SK-N-SH (cell line): ENCODE data around the gene ITIH5. TPM values are rescaled to one million over a fixed set of nuclear protein-coding genes. Genes with fewer than 3 reads are reported as not detected.

Experiments used
- CTCF ChIA-PET: fragments of 300-600, 350-600 bp; formaldehyde crosslinking; extraction: SDS; loops from one replicate; lab custom pipeline; 2021; lab: Yijun Ruan, JAX
- POLR2A ChIA-PET: fragments of 350-600 bp; sonication (Branson Sonifier 250); formaldehyde crosslinking; extraction: SDS; loops from one replicate; lab custom pipeline; 2020; ENCODE audit warnings: antibody characterized with exemption, inconsistent platforms; lab: Yijun Ruan, JAX
- DNase-seq: peaks from one replicate; pipeline ENCODE4 v3.0.0; 2012
- H2AFZ ChIP-seq: fragments of 200-600 bp; sonication (generic); 2 replicates; pipeline ENCODE4 v1.8.1; 2016; ENCODE audit warnings: antibody characterized with exemption, mild to moderate bottlenecking, low read depth
- H3F3A ChIP-seq: fragments of 200-600 bp; sonication (generic); replicated peaks from 2 replicates; pipeline ENCODE3; 2016; ENCODE audit warnings: antibody characterized with exemption, mild to moderate bottlenecking; ENCODE audit not compliant: insufficient read depth
- H3K27ac ChIP-seq, 2 experiments: fragments of 200-500 bp in 1 of 2; fragments of 200-600 bp in 1 of 2; sonication (Bioruptor generic) in 1 of 2; sonication (generic), shearing (Covaris generic) in 1 of 2; 2 replicates each; pipeline versions ENCODE4 v1.5.1 to v1.6.1; 2014 to 2016; ENCODE audit warnings: low read depth in 2 of 2, inconsistent platforms in 1 of 2, low read length in 1 of 2, mild to moderate bottlenecking in 1 of 2, mixed read lengths in 1 of 2
- H3K27me3 ChIP-seq: fragments of 200-600 bp; sonication (generic), shearing (Covaris generic); 2 replicates; pipeline ENCODE4 v1.6.1; 2016; ENCODE audit warnings: mixed run types; ENCODE audit not compliant: insufficient read depth
- H3K36me3 ChIP-seq, 2 experiments: fragments of 200-500 bp in 1 of 2; fragments of 200-600 bp in 1 of 2; sonication (Bioruptor generic) in 1 of 2; sonication (generic) in 1 of 2; replicated peaks in 1 of 2; 2 replicates each; pipeline versions ENCODE3 to v1.5.1; 2014 to 2016; ENCODE audit warnings: low read length in 1 of 2, mild to moderate bottlenecking in 1 of 2; ENCODE audit not compliant: insufficient read depth in 2 of 2, control insufficient read depth in 1 of 2
- H3K4me1 ChIP-seq, 2 experiments: fragments of 200-500 bp in 1 of 2; fragments of 200-600 bp in 1 of 2; sonication (Bioruptor generic) in 1 of 2; sonication (generic), shearing (Covaris generic) in 1 of 2; 2 replicates each; pipeline versions ENCODE4 v1.5.1 to v1.6.1; 2014 to 2016; ENCODE audit warnings: low read depth in 1 of 2, low read length in 1 of 2, mixed run types in 1 of 2; ENCODE audit not compliant: insufficient read depth in 2 of 2, control insufficient read depth in 1 of 2
- H3K4me2 ChIP-seq: fragments of 200-600 bp; sonication (generic), shearing (Covaris generic); 2 replicates; pipeline ENCODE4 v1.6.1; 2017; ENCODE audit warnings: mixed run types
- H3K4me3 ChIP-seq, 2 experiments: fragments of 200-500 bp in 1 of 2; fragments of 200-600 bp in 1 of 2; sonication (Bioruptor generic) in 1 of 2; sonication (generic), shearing (Covaris generic) in 1 of 2; 2 replicates each; pipeline versions ENCODE4 v1.5.1 to v1.8.1; 2014 to 2016; ENCODE audit warnings: low read depth in 2 of 2, inconsistent platforms in 1 of 2, low read length in 1 of 2, mild to moderate bottlenecking in 1 of 2, mixed read lengths in 1 of 2, moderate library complexity in 1 of 2
- H3K79me2 ChIP-seq: fragments of 200-600 bp; sonication (generic); 2 replicates; pipeline ENCODE4 v1.8.1; 2017; ENCODE audit warnings: mild to moderate bottlenecking; ENCODE audit not compliant: insufficient read depth
- H3K9ac ChIP-seq: fragments of 200-600 bp; sonication (generic); 2 replicates; pipeline ENCODE4 v1.6.1; 2017; ENCODE audit warnings: mixed run types
- H3K9me2 ChIP-seq: fragments of 200-600 bp; sonication (generic); 2 replicates; pipeline ENCODE4 v1.6.1; 2017; ENCODE audit warnings: mixed run types
- H3K9me3 ChIP-seq: fragments of 200-600 bp; sonication (generic); 2 replicates; pipeline ENCODE4 v1.6.1; 2017; ENCODE audit warnings: mixed run types, mild to moderate bottlenecking, moderate library complexity
- H4K20me1 ChIP-seq: fragments of 200-600 bp; sonication (generic); 2 replicates; pipeline ENCODE4 v1.6.1; 2017; ENCODE audit warnings: mild to moderate bottlenecking, mixed run types; ENCODE audit not compliant: insufficient read depth
- CHD2 ChIP-seq: fragments of 150-350 bp; IDR thresholded peaks from 2 replicates; pipeline ENCODE4 v1.6.1; 2018; ENCODE audit warnings: low read length; ENCODE audit not compliant: partially characterized antibody
- FOXJ3 ChIP-seq: sonication (generic); formaldehyde crosslinking; IDR thresholded peaks from 2 replicates; pipeline ENCODE4 v1.5.1; 2020; ENCODE audit warnings: mild to moderate bottlenecking, missing genetic modification reagents
- JUND ChIP-seq: IDR thresholded peaks from 2 replicates; pipeline ENCODE4 v1.4.0; 2012
- NFIC ChIP-seq: IDR thresholded peaks from 2 replicates; pipeline ENCODE4 v1.4.0; 2012; ENCODE audit warnings: borderline replicate concordance
- POLR2AphosphoS5 ChIP-seq: IDR thresholded peaks from 2 replicates; pipeline ENCODE4 v1.6.1; 2012; ENCODE audit warnings: low read depth, low read length
- RAD21 ChIP-seq: IDR thresholded peaks from 2 replicates; pipeline ENCODE4 v1.6.1; 2012; ENCODE audit warnings: mild to moderate bottlenecking, low read length
- RCOR1 ChIP-seq: fragments of 150-350 bp; IDR thresholded peaks from 2 replicates; pipeline ENCODE4 v1.6.1; 2017; ENCODE audit warnings: antibody characterized with exemption, low read length
- RXRA ChIP-seq: IDR thresholded peaks from 2 replicates; pipeline ENCODE4 v1.4.0; 2012; ENCODE audit warnings: low read depth, mild to moderate bottlenecking, borderline replicate concordance
- SIN3A ChIP-seq: IDR thresholded peaks from 2 replicates; pipeline ENCODE4 v1.6.1; 2012; ENCODE audit warnings: low read depth, mild to moderate bottlenecking, low read length, moderate library complexity, borderline replicate concordance
- TEAD4 ChIP-seq: IDR thresholded peaks from 2 replicates; pipeline ENCODE4 v1.4.0; 2012; ENCODE audit warnings: mild to moderate bottlenecking, borderline replicate concordance; ENCODE audit not compliant: insufficient read depth
- WGBS: methylation state at CpG from one replicate; pipeline ENCODE4 v1.1.6; 2017; ENCODE audit warnings: low lambda C conversion rate; 5-methylcytosine and 5-hydroxymethylcytosine counted together
- polyA plus RNA-seq, 3 experiments: library from polyadenylated mRNA; depleted of rRNA; stranded (reverse); fragments of >200 nt; gene quantifications; 2 replicates each; pipeline ENCODE4 v1.2.3, GENCODE V29; 2012
- TF ChIP-seq, protein P1 (sequence below): IDR thresholded peaks from 2 replicates; pipeline ENCODE4 v1.6.1; 2012; ENCODE audit warnings: mild to moderate bottlenecking, low read depth, low read length, moderate library complexity
- TF ChIP-seq, protein P2 (sequence below): IDR thresholded peaks from 2 replicates; pipeline ENCODE4 v1.4.0; 2012; ENCODE audit warnings: low read depth, borderline replicate concordance
- TF ChIP-seq, protein P3 (sequence below): IDR thresholded peaks from 2 replicates; pipeline ENCODE4; 2012
- TF ChIP-seq, protein P4 (sequence below): IDR thresholded peaks from 2 replicates; pipeline ENCODE4 v1.4.0; 2012; ENCODE audit warnings: low read depth
- TF ChIP-seq, protein P5 (sequence below): fragments of 200-600 bp; sonication (generic); IDR thresholded peaks from 2 replicates; pipeline ENCODE4 v1.6.1; 2017; ENCODE audit warnings: antibody characterized with exemption, mild to moderate bottlenecking, moderate library complexity
- TF ChIP-seq, protein P6 (sequence below): IDR thresholded peaks from 2 replicates; pipeline ENCODE4 v1.4.0; 2012; ENCODE audit warnings: low read depth, borderline replicate concordance
- TF ChIP-seq, protein P7 (sequence below): fragments of 150-350 bp; IDR thresholded peaks from 2 replicates; pipeline ENCODE4 v1.6.1; 2016; ENCODE audit warnings: mild to moderate bottlenecking, low read depth, low read length

The ITIH5 gene
- polyA plus RNA-seq, 1 of the 3 experiments (the other 2 are of a cell fraction): 0.07 TPM

DNA sequence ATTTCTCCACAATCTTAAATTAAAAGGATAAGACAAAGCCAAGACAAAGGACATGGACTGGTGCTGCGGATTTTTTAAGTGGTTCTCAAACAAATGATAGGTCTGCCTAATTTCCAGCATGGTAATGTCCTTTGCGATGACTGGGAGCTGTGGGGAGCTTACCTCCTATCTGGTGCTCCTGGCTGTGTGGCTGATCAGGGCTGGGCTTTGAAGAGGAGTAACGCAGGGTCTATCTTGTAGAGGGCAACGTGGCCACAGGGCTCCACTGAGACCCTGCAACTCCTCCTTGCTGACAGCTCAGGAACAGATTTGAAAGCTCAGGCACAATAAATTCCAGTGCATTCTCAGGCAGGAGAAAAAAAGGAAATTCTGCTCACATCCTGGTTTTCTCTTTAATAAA lies 152.8 kb downstream of the ITIH5 start:
- H3K9ac ChIP-seq: no peak overlapping the region
- WGBS: 19% methylated on average over 4 of the region's 4 CpGs
- H2AFZ ChIP-seq: no peak overlapping the region
- H3K36me3 ChIP-seq: no peaks in the 10 kb centered on the region
- DNase-seq: no peak
- no peaks in the 10 kb centered on the region for H3K9me2 ChIP-seq
- H3K4me3 ChIP-seq: no peak overlapping the region
- H3K4me1 ChIP-seq: peaks cover 0 to 3% of the 10 kb centered on the region in 2 experiments; a peak in 2 of 4 replicates
- H3K4me2 ChIP-seq: no peak overlapping the region
- no peaks in the 10 kb centered on the region for H3K9me3 ChIP-seq
- no peaks in the 10 kb centered on the region for H3K79me2 ChIP-seq
- POLR2A ChIA-PET: no interaction called here
- H3K27me3 ChIP-seq: no peaks in the 10 kb centered on the region; the same call in 1 of the 2 replicates
- no peaks in the 10 kb centered on the region for H4K20me1 ChIP-seq
- no peak overlapping the region for H3K27ac ChIP-seq
- CTCF ChIA-PET: interaction anchor here (0.7 to 2.8 kb wide), 3 partner anchors 10 to 173 kb away, joined by 3 to 12 read pairs (median 6); no protein-coding TSS in a partner anchor
- TF ChIP-seq JUND (no peak), FOXJ3 (CRISPR knock-in tag) (no peak), RCOR1 (no peak), CHD2 (no peak), POLR2AphosphoS5 (no peak)
- TF ChIP-seq, protein P1, sequence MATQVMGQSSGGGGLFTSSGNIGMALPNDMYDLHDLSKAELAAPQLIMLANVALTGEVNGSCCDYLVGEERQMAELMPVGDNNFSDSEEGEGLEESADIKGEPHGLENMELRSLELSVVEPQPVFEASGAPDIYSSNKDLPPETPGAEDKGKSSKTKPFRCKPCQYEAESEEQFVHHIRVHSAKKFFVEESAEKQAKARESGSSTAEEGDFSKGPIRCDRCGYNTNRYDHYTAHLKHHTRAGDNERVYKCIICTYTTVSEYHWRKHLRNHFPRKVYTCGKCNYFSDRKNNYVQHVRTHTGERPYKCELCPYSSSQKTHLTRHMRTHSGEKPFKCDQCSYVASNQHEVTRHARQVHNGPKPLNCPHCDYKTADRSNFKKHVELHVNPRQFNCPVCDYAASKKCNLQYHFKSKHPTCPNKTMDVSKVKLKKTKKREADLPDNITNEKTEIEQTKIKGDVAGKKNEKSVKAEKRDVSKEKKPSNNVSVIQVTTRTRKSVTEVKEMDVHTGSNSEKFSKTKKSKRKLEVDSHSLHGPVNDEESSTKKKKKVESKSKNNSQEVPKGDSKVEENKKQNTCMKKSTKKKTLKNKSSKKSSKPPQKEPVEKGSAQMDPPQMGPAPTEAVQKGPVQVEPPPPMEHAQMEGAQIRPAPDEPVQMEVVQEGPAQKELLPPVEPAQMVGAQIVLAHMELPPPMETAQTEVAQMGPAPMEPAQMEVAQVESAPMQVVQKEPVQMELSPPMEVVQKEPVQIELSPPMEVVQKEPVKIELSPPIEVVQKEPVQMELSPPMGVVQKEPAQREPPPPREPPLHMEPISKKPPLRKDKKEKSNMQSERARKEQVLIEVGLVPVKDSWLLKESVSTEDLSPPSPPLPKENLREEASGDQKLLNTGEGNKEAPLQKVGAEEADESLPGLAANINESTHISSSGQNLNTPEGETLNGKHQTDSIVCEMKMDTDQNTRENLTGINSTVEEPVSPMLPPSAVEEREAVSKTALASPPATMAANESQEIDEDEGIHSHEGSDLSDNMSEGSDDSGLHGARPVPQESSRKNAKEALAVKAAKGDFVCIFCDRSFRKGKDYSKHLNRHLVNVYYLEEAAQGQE: no peak
- TF ChIP-seq, protein P2, sequence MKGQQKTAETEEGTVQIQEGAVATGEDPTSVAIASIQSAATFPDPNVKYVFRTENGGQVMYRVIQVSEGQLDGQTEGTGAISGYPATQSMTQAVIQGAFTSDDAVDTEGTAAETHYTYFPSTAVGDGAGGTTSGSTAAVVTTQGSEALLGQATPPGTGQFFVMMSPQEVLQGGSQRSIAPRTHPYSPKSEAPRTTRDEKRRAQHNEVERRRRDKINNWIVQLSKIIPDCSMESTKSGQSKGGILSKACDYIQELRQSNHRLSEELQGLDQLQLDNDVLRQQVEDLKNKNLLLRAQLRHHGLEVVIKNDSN: no peak
- H3F3A ChIP-seq: no peaks in the 10 kb centered on the region

DNA sequence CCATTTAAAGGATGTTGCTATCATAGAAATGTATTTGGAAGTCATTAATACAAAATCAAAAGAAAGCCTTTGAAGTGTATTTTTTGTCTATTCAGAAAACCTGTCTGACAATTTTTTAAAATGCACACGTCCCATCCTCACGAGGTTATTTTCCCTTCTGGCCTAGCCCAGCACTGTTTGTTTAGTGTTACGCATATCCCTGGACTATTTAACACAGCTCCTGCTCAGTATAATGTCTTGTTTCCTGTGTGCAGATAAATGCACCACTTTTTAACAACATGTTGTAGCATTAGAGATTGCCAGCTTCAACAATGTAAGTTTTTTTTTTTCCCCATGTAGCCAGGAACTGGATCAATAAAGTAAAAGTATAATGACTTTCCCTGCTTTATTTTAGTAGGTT lies 153.3 kb downstream of the ITIH5 start:
- WGBS: 45% methylated on average over 3 of the region's 3 CpGs
- ChIA-PET POLR2A (no interaction called here), CTCF (interaction anchor here (2.8 kb wide), 1 partner anchor 174 kb away, joined by 12 read pairs; no protein-coding TSS in a partner anchor)
- TF ChIP-seq, protein P3, sequence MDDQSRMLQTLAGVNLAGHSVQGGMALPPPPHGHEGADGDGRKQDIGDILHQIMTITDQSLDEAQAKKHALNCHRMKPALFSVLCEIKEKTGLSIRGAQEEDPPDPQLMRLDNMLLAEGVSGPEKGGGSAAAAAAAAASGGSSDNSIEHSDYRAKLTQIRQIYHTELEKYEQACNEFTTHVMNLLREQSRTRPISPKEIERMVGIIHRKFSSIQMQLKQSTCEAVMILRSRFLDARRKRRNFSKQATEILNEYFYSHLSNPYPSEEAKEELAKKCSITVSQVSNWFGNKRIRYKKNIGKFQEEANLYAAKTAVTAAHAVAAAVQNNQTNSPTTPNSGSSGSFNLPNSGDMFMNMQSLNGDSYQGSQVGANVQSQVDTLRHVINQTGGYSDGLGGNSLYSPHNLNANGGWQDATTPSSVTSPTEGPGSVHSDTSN: no peak
- TF ChIP-seq, protein P4, sequence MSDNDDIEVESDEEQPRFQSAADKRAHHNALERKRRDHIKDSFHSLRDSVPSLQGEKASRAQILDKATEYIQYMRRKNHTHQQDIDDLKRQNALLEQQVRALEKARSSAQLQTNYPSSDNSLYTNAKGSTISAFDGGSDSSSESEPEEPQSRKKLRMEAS: no peak
- TF ChIP-seq TEAD4 (no peak), NFIC (no peak), SIN3A (no peak), RXRA (no peak), RAD21 (no peak)
- TF ChIP-seq, protein P5, sequence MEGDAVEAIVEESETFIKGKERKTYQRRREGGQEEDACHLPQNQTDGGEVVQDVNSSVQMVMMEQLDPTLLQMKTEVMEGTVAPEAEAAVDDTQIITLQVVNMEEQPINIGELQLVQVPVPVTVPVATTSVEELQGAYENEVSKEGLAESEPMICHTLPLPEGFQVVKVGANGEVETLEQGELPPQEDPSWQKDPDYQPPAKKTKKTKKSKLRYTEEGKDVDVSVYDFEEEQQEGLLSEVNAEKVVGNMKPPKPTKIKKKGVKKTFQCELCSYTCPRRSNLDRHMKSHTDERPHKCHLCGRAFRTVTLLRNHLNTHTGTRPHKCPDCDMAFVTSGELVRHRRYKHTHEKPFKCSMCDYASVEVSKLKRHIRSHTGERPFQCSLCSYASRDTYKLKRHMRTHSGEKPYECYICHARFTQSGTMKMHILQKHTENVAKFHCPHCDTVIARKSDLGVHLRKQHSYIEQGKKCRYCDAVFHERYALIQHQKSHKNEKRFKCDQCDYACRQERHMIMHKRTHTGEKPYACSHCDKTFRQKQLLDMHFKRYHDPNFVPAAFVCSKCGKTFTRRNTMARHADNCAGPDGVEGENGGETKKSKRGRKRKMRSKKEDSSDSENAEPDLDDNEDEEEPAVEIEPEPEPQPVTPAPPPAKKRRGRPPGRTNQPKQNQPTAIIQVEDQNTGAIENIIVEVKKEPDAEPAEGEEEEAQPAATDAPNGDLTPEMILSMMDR: no peak
- TF ChIP-seq, protein P6, sequence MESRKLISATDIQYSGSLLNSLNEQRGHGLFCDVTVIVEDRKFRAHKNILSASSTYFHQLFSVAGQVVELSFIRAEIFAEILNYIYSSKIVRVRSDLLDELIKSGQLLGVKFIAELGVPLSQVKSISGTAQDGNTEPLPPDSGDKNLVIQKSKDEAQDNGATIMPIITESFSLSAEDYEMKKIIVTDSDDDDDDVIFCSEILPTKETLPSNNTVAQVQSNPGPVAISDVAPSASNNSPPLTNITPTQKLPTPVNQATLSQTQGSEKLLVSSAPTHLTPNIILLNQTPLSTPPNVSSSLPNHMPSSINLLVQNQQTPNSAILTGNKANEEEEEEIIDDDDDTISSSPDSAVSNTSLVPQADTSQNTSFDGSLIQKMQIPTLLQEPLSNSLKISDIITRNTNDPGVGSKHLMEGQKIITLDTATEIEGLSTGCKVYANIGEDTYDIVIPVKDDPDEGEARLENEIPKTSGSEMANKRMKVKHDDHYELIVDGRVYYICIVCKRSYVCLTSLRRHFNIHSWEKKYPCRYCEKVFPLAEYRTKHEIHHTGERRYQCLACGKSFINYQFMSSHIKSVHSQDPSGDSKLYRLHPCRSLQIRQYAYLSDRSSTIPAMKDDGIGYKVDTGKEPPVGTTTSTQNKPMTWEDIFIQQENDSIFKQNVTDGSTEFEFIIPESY: no peak
- TF ChIP-seq, protein P7, sequence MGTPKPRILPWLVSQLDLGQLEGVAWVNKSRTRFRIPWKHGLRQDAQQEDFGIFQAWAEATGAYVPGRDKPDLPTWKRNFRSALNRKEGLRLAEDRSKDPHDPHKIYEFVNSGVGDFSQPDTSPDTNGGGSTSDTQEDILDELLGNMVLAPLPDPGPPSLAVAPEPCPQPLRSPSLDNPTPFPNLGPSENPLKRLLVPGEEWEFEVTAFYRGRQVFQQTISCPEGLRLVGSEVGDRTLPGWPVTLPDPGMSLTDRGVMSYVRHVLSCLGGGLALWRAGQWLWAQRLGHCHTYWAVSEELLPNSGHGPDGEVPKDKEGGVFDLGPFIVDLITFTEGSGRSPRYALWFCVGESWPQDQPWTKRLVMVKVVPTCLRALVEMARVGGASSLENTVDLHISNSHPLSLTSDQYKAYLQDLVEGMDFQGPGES: no peak

More for the DNA sequence above, 153.3 kb downstream of the ITIH5 start:
- Histone ChIP-seq H3K27me3 (no peaks in the 10 kb centered on the region; the same call in 1 of the 2 replicates), H3K9me2 (no peaks in the 10 kb centered on the region), H3K4me1 (peaks cover 0 to 3% of the 10 kb centered on the region in 2 experiments; a peak in 2 of 4 replicates), H3K9me3 (no peaks in the 10 kb centered on the region), H3K4me2 (no peak overlapping the region), H3K27ac (no peak overlapping the region), H3F3A (no peaks in the 10 kb centered on the region), H3K4me3 (no peak overlapping the region), H3K36me3 (no peaks in the 10 kb centered on the region), H3K9ac (no peak overlapping the region), H4K20me1 (no peaks in the 10 kb centered on the region), H3K79me2 (no peaks in the 10 kb centered on the region), H2AFZ (no peak overlapping the region)
- DNase-seq: no peak
